Measurements from ENCODE around the gene CNDP1. TPM values are rescaled to one million over a fixed set of nuclear protein-coding genes. Genes with fewer than 3 reads are reported as not detected.
A peak's percentile ranks its signal among the peaks of the same experiment; 100 is the strongest.

CNDP1 gene
- total RNA-seq, 1 experiment from 2014 or later = not detected

- intact Hi-C loops (cut with micrococcal nuclease) = loop anchor here (2.0 kb wide), 1 partner anchor 45 kb away; the partner anchor contains the start of gene CNDP2
- peak; percentile 55 for DNase-seq (ENCODE audit: unreplicated experiment)
- H3K27ac Mint-ChIP-seq (ENCODE audit: low read depth, unreplicated experiment) = peak overlapping the region; percentile 67
- no peak for TF ChIP-seq CTCF (IDR thresholded peaks at IDR 0.05; ENCODE audit: unreplicated experiment)
- CTCF ChIA-PET = interaction anchor here (0.7 to 1.4 kb wide), 3 partner anchors 10 to 48 kb away, joined by 3 to 6 read pairs (median 5); no protein-coding TSS in a partner anchor
- peaks cover 19% of the 10 kb centered on the region for H3K4me1 Mint-ChIP-seq (ENCODE audit: insufficient read depth, unreplicated experiment)
- peak overlapping the region; percentile 61 for H3K4me3 Mint-ChIP-seq (ENCODE audit: unreplicated experiment)
- no peaks in the 10 kb centered on the region for H3K27me3 Mint-ChIP-seq (ENCODE audit: insufficient read depth, unreplicated experiment)
- POLR2A ChIA-PET = interaction anchor here (0.6 to 4.6 kb wide), 19 partner anchors 10 to 1821 kb away, joined by 3 to 37 read pairs (median 3); partner anchors contain the start of genes CNDP2, TSHZ1 and ZNF407
- no peaks in the 10 kb centered on the region for H3K9me3 Mint-ChIP-seq (ENCODE audit: unreplicated experiment)
- no TSS peak for BruUV-seq (replicated peaks)
- H3K36me3 Mint-ChIP-seq (ENCODE audit: insufficient read depth, unreplicated experiment) = no peaks in the 10 kb centered on the region
Measured at GRCh38 chr18:74541703-74542555, 7.6 kb downstream of the CNDP1 start.

- no peak overlapping the region for H3K27ac Mint-ChIP-seq (ENCODE audit: low read depth, unreplicated experiment)
- no peaks in the 10 kb centered on the region for H3K27me3 Mint-ChIP-seq (ENCODE audit: insufficient read depth, unreplicated experiment)
- peaks cover 10% of the 10 kb centered on the region for H3K9me3 Mint-ChIP-seq (ENCODE audit: unreplicated experiment)
- H3K36me3 Mint-ChIP-seq (ENCODE audit: insufficient read depth, unreplicated experiment) = no peaks in the 10 kb centered on the region
- no TSS peak for BruUV-seq (replicated peaks)
- intact Hi-C loops (cut with micrococcal nuclease) = no loop called here
- H3K4me3 Mint-ChIP-seq (ENCODE audit: unreplicated experiment) = no peak overlapping the region
- POLR2A ChIA-PET = interaction anchor here (4.6 kb wide), 1 partner anchor 49 kb away, joined by 37 read pairs; the partner anchor contains the start of gene CNDP2
- CTCF ChIA-PET = interaction anchor here (0.7 to 6.2 kb wide), 4 partner anchors 14 to 191 kb away, joined by 3 to 36 read pairs (median 6); partner anchors contain the start of gene CNDP2
- no peak for DNase-seq (ENCODE audit: unreplicated experiment)
- H3K4me1 Mint-ChIP-seq (ENCODE audit: insufficient read depth, unreplicated experiment) = peaks cover 25% of the 10 kb centered on the region
- no peak for TF ChIP-seq CTCF (IDR thresholded peaks at IDR 0.05; ENCODE audit: unreplicated experiment)
Measured at GRCh38 chr18:74544898-74545297, 10.6 kb downstream of the CNDP1 start.

GRCh38 chr18:74546007-74546406, 11.7 kb downstream of the CNDP1 start:
- peaks cover 10% of the 10 kb centered on the region for H3K9me3 Mint-ChIP-seq (ENCODE audit: unreplicated experiment)
- no TSS peak for BruUV-seq (replicated peaks)
- H3K4me1 Mint-ChIP-seq (ENCODE audit: insufficient read depth, unreplicated experiment) = peaks cover 25% of the 10 kb centered on the region
- DNase-seq (ENCODE audit: unreplicated experiment) = no peak
- POLR2A ChIA-PET = interaction anchor here (2.0 kb wide), 1 partner anchor 50 kb away, joined by 8 read pairs; the partner anchor contains the start of gene CNDP2
- H3K4me3 Mint-ChIP-seq (ENCODE audit: unreplicated experiment) = no peak overlapping the region
- no peaks in the 10 kb centered on the region for H3K27me3 Mint-ChIP-seq (ENCODE audit: insufficient read depth, unreplicated experiment)
- no peak for TF ChIP-seq CTCF (IDR thresholded peaks at IDR 0.05; ENCODE audit: unreplicated experiment)
- H3K36me3 Mint-ChIP-seq (ENCODE audit: insufficient read depth, unreplicated experiment) = no peaks in the 10 kb centered on the region
- CTCF ChIA-PET = interaction anchor here (1.4 to 6.2 kb wide), 2 partner anchors 47 to 192 kb away, joined by 4 to 36 read pairs; no protein-coding TSS in a partner anchor
- H3K27ac Mint-ChIP-seq (ENCODE audit: low read depth, unreplicated experiment) = no peak overlapping the region
- intact Hi-C loops (cut with micrococcal nuclease) = no loop called here

Data from MCF 10A (cell line).